K562 (cell line): ENCODE data around the gene CRLF2. TPM values are rescaled to one million over a fixed set of nuclear protein-coding genes. Genes with fewer than 3 reads are reported as not detected.

Experiments
- ATAC-seq: fragments of 200-7000 bp; cut with Tn5 transposase; 3 replicates; pipeline ENCODE4 v1.9.1; 2020; ENCODE audit warnings: moderate library complexity
- BruUV-seq: library from RNA; stranded (reverse); fragments of 400-500 nt; replicated peaks from 2 replicates; lab custom pipeline; 2021; lab: Mats Ljungman, UMichigan
- CTCF ChIA-PET: fragments of 300-600 bp; formaldehyde crosslinking; extraction: SDS; loops from one replicate; lab custom pipeline; 2021; ENCODE audit warnings: low intra/inter-chr PET ratio; lab: Yijun Ruan, JAX
- POLR2A ChIA-PET: fragments of 300-600, 350-650 bp; sonication (Branson Sonifier 250); formaldehyde crosslinking; extraction: SDS; loops from one replicate; lab custom pipeline; 2021; ENCODE audit warnings: antibody characterized with exemption, inconsistent platforms; lab: Yijun Ruan, JAX
- DNase-seq, 4 experiments: peaks; one replicate each; pipeline versions ENCODE4 v3.0.0 to v3.0.0-alpha.2; 2011 to 2018; ENCODE audit warnings: low spot score in 3 of 4, mixed read lengths in 3 of 4; ENCODE audit errors: extremely low read depth in 1 of 4
- FAIRE-seq: peaks from 2 replicates; lab custom pipeline; 2011; peaks lifted over from hg19 to GRCh38; lab: Jason Lieb, UNC
- H2AFZ ChIP-seq: 2 replicates; pipeline ENCODE4 v1.6.0; 2011; ENCODE audit warnings: low read depth, low read length, control low read depth, inconsistent platforms
- H3K27ac ChIP-seq: fragments of 200-600 bp; 3 replicates; pipeline ENCODE4 v1.8.0; 2011; ENCODE audit warnings: low read depth, mild to moderate bottlenecking, control low read depth, inconsistent platforms, low read length, moderate library complexity, mixed read lengths; ENCODE audit errors: extremely low read depth
- H3K27me3 ChIP-seq, 2 experiments: fragments of 300-600 bp in 1 of 2; 2 replicates in 1 of 2; 3 replicates in 1 of 2; pipeline versions ENCODE4 v1.6.0 to v1.8.0; 2011; ENCODE audit warnings: inconsistent platforms in 2 of 2, low read length in 2 of 2, mild to moderate bottlenecking in 1 of 2, mixed read lengths in 1 of 2, moderate library complexity in 1 of 2; ENCODE audit not compliant: control insufficient read depth in 2 of 2, insufficient read depth in 2 of 2
- H3K36me3 ChIP-seq: fragments of 300-600 bp; 3 replicates; pipeline ENCODE4 v1.8.0; 2011; ENCODE audit warnings: mild to moderate bottlenecking, low read length, inconsistent platforms; ENCODE audit not compliant: control insufficient read depth, insufficient read depth
- H3K4me1 ChIP-seq, 2 experiments: fragments of 200-600 bp in 1 of 2; replicated peaks in 1 of 2; 2 replicates in 1 of 2; 3 replicates in 1 of 2; pipeline versions ENCODE4 v1.5.1 to v1.8.0; 2011; ENCODE audit warnings: inconsistent platforms in 2 of 2, low read length in 2 of 2, mild to moderate bottlenecking in 1 of 2, mixed read lengths in 1 of 2, moderate library complexity in 1 of 2; ENCODE audit not compliant: control insufficient read depth in 2 of 2, insufficient read depth in 2 of 2
- H3K4me2 ChIP-seq: 2 replicates; pipeline ENCODE4 v1.6.1; 2011; ENCODE audit warnings: low read length, control low read depth, inconsistent platforms, mixed read lengths; ENCODE audit not compliant: insufficient read depth
- H3K4me3 ChIP-seq: fragments of 200-600 bp; sonication (generic), shearing (Covaris generic); 2 replicates; pipeline ENCODE4 v1.5.1; 2016; ENCODE audit warnings: control low read depth, inconsistent platforms
- H3K79me2 ChIP-seq: fragments of 200-600 bp; 3 replicates; pipeline ENCODE4 v1.8.0; 2011; ENCODE audit warnings: low read length, inconsistent platforms; ENCODE audit not compliant: control insufficient read depth, insufficient read depth
- H3K9ac ChIP-seq, 2 experiments: 2 replicates each; pipeline versions ENCODE4 v1.6.0 to v1.6.1; 2011; ENCODE audit warnings: low read depth in 2 of 2, low read length in 2 of 2, control low read depth in 1 of 2, inconsistent platforms in 1 of 2, mild to moderate bottlenecking in 1 of 2, mixed read lengths in 1 of 2; ENCODE audit not compliant: insufficient read depth in 1 of 2
- H3K9me1 ChIP-seq: one replicate; pipeline ENCODE4 v1.6.0; 2011; ENCODE audit warnings: inconsistent platforms, mild to moderate bottlenecking, low read length, moderate library complexity; ENCODE audit not compliant: control insufficient read depth, insufficient read depth
- H3K9me3 ChIP-seq: replicated peaks from 2 replicates; pipeline ENCODE4 v1.5.1; 2011; ENCODE audit warnings: low read depth, low read length, inconsistent platforms; ENCODE audit not compliant: control insufficient read depth, insufficient read depth
- H4K20me1 ChIP-seq: replicated peaks from 2 replicates; pipeline ENCODE4 v1.6.1; 2011; ENCODE audit warnings: low read length, inconsistent platforms, mixed read lengths; ENCODE audit not compliant: control insufficient read depth, insufficient read depth
- DPF2 ChIP-seq: fragments of 450-650 bp; IDR thresholded peaks from 2 replicates; pipeline ENCODE4 v1.6.1; 2016
- JUN ChIP-seq, 2 experiments: sonication (generic) in 1 of 2; formaldehyde crosslinking in 1 of 2; IDR thresholded peaks; 2 replicates each; pipeline versions ENCODE4 v1.6.1 to v1.8.0; 2012 to 2022; ENCODE audit warnings: borderline replicate concordance in 2 of 2, mild to moderate bottlenecking in 2 of 2, improper control_type of control experiment in 1 of 2, low read depth in 1 of 2, low read length in 1 of 2, missing genetic modification reagents in 1 of 2
- NFIC ChIP-seq: fragments of 450-650 bp; IDR thresholded peaks from 2 replicates; pipeline ENCODE4 v1.6.1; 2017; ENCODE audit warnings: mild to moderate bottlenecking, inconsistent platforms
- NFXL1 ChIP-seq: fragments of 450-650 bp; formaldehyde crosslinking; IDR thresholded peaks from 2 replicates; pipeline ENCODE4 v1.4.0; 2021; ENCODE audit warnings: mild to moderate bottlenecking
- RBM14 ChIP-seq: fragments of 200-400 bp; formaldehyde crosslinking; IDR thresholded peaks from 2 replicates; pipeline ENCODE4 v1.6.1; 2018; ENCODE audit warnings: low read depth, mild to moderate bottlenecking, low read length, moderate library complexity, borderline replicate concordance; ENCODE audit not compliant: insufficient read depth
- ZNF512 ChIP-seq: IDR thresholded peaks from 2 replicates; pipeline ENCODE4 v1.6.1; 2016; ENCODE audit warnings: missing genetic modification characterization, missing compliant biosample characterization
- WGBS: fragments of 100-300 bp; shearing (Covaris generic); methylation state at CpG from one replicate; pipeline ENCODE4 v1.1.6; 2016; ENCODE audit warnings: low coverage, mixed read lengths; ENCODE audit not compliant: insufficient coverage; ENCODE audit errors: missing lambda C conversion rate; 5-methylcytosine and 5-hydroxymethylcytosine counted together
- in situ Hi-C: fragments of 300-500 bp; cut with MboI; formaldehyde crosslinking; loops from 4 replicates; pipeline ENCODE4 v1.15.0; 2018; ENCODE audit warnings: inconsistent platforms, mixed read lengths
- intact Hi-C: fragments of 100-400 bp; cut with micrococcal nuclease; formaldehyde crosslinking; loops from 2 replicates; pipeline ENCODE4 v1.14.2; 2022
- polyA plus RNA-seq, 8 experiments: library from polyadenylated mRNA; depleted of rRNA in 4 of 8; stranded (reverse) in 5 of 8; unstranded in 3 of 8; fragments of >200 nt; fragmentation: Nextera tagmentation in 2 of 8; fragmentation: Illumina TruSeq in 1 of 8; extraction: Ambion mirVana in 2 of 8; extraction: Trizol in 1 of 8; gene quantifications; 2 replicates each; pipeline versions ENCODE4 v1.2.1 to v1.2.3, GENCODE V29; 2011 to 2014; ENCODE audit warnings: inconsistent platforms in 1 of 8, missing spikeins in 1 of 8
- total RNA-seq, 7 experiments: library from RNA; depleted of rRNA in 6 of 7; stranded (reverse); fragments of >200 nt in 6 of 7; fragmentation: Illumina TruSeq in 2 of 7; extraction: Trizol in 2 of 7; gene quantifications; 2 replicates each; pipeline versions ENCODE4 v1.2.1 to v1.2.3, GENCODE V29; 2011 to 2021; ENCODE audit warnings: low replicate concordance in 1 of 7
- TF ChIP-seq, protein P1 (sequence below): sonication (generic); formaldehyde crosslinking; IDR thresholded peaks from 2 replicates; pipeline ENCODE4 v1.8.0; 2022; ENCODE audit warnings: missing genetic modification reagents, mild to moderate bottlenecking, moderate library complexity, borderline replicate concordance

The CRLF2 gene
- total and polyA plus RNA-seq, 9 of the 15 experiments (the other 6 are each of a cell fraction or from before 2014, with no cell fraction given): not detected

DNA sequence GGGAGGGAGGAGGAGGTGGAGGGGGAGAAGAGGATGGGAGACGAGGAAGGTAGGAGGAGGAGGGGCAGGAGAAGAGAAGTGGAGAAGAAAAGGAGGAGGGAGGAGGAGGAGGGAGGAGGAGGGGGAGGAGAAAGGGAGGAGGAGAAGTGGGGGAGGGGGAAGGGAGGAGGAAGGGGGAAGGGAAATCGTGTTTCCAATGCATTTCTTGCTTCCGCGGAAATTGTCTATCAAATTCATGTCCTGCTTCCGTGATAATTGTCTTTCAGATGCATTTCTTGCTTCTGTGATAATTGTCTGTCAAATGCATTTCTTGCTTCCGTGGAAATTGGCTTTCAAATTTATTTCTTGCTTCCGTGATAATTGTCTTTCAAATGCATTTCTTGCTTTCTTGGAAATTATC, 43.3 kb downstream of the CRLF2 start:
- DNase-seq (no peak), FAIRE-seq (no peak), ATAC-seq (no peak)
- Histone ChIP-seq H3K36me3 (no peaks in the 10 kb centered on the region), H4K20me1 (no peaks in the 10 kb centered on the region), H3K27me3 (no peaks in the 10 kb centered on the region), H3K4me1 (no peaks in the 10 kb centered on the region; a peak in 1 of 5 replicates), H3K4me2 (no peak overlapping the region), H3K27ac (no peak overlapping the region), H3K9me1 (no peaks in the 10 kb centered on the region), H3K4me3 (no peak overlapping the region), H3K9me3 (no peaks in the 10 kb centered on the region), H3K79me2 (no peaks in the 10 kb centered on the region), H2AFZ (no peak overlapping the region), H3K9ac (no peak overlapping the region)
- 6% methylated on average over 3 of the region's 7 CpGs for WGBS
- POLR2A ChIA-PET: no interaction called here
- BruUV-seq: no TSS peak
- CTCF ChIA-PET: no interaction called here
- intact Hi-C loops (no loop called here), in situ Hi-C loops (no loop called here)
- TF ChIP-seq NFIC: no peak

- no peak for DNase-seq
- Histone ChIP-seq H3K79me2 (no peaks in the 10 kb centered on the region), H3K4me2 (no peak overlapping the region), H4K20me1 (no peaks in the 10 kb centered on the region), H3K4me1 (no peaks in the 10 kb centered on the region; a peak in 1 of 5 replicates), H3K4me3 (no peak overlapping the region), H3K27ac (no peak overlapping the region), H3K9me1 (no peaks in the 10 kb centered on the region), H2AFZ (no peak overlapping the region), H3K9ac (no peak overlapping the region), H3K27me3 (no peaks in the 10 kb centered on the region), H3K9me3 (no peaks in the 10 kb centered on the region), H3K36me3 (no peaks in the 10 kb centered on the region)
- no TSS peak for BruUV-seq
- POLR2A ChIA-PET: no interaction called here
- 10% methylated on average over 2 of the region's 3 CpGs for WGBS
- no peak for FAIRE-seq
- no peak for ATAC-seq
- CTCF ChIA-PET: no interaction called here
- no peak for TF ChIP-seq RBM14
- TF ChIP-seq, protein P1, sequence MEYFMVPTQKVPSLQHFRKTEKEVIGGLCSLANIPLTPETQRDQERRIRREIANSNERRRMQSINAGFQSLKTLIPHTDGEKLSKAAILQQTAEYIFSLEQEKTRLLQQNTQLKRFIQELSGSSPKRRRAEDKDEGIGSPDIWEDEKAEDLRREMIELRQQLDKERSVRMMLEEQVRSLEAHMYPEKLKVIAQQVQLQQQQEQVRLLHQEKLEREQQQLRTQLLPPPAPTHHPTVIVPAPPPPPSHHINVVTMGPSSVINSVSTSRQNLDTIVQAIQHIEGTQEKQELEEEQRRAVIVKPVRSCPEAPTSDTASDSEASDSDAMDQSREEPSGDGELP (CRISPR knock-in tag): no peak
- peak; percentile 100 for TF ChIP-seq ZNF512 (tag)
- TF ChIP-seq JUN (IDR thresholded peaks at IDR 0.05; ENCODE audit: borderline replicate concordance, low read depth, low read length): no peak
- TF ChIP-seq JUN (CRISPR knock-in tag; IDR thresholded peaks at IDR 0.05; ENCODE audit: borderline replicate concordance): no peak
- no peak for TF ChIP-seq NFXL1 (CRISPR knock-in tag)
- TF ChIP-seq DPF2: no peak
- in situ Hi-C loops: no loop called here
- intact Hi-C loops: no loop called here
Observed at GRCh38 chrX:1167918-1168481, 44.4 kb downstream of the CRLF2 start.
